CD4-positive, alpha-beta T cell treated with Interleukin-4 for 4 hours (primary cell): ENCODE measurements around the gene HUS1.

Experiments
- DNase-seq: peaks from one replicate; pipeline ENCODE4 v3.0.0-alpha.2; 2020

The HUS1 gene

DNA sequence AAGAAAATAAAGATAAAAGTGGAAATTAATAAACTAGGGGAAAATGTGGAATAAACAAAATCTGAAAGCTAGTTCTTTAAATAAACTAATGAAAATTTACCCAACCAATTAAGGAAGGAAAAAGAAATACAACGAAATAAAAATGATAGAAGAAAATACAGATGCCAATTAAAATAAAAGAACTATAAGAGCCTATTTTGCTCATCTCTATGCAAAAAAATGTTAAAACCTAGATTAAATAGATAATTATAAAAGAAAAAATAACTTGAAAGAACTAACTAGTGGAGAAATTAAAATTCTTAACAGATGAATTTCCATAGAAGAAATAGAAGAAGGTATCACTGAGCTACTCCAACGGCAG lies 63.8 kb downstream of the HUS1 start:
- no peak for DNase-seq

DNA sequence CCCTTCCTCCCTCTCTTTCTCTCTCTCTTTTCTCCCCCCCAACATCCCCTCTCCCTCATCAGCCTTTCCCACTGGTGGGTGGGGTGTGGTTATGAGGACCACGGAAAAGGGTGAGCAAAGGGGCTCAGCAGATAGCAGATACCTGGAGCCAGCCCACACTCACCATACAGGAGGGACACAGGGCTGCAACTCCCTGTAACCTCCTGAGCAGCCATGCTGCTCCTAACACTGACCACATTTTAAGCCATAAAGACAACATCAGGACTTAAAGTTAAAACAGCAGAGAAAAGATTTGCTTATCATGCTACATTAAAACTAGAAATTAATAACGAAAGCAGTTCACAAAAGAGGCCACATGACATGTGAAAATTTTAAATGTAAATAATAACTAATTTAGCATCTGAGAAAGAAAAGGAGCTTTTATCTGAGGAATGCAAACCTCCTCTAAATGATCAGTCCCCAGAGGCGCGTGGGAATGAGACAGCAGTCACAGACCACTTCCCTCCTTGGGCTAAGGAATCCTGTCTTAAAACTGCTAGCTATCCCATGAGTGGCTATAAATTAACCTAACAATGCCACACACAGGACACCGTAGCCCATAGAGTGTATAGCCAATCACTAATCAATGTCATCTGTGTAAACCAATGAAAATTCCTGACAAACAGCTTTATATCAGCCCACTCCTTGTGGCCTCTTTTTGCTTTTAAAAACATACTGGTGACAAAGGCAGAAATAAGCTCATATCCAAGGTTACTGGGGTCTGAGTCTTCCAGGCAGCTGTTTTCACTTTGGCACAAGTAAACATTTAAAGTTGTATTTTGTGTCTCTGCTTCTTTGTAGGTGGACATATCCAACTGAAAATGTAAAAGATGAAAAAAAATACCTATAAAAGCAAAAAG lies 64.4 kb downstream of the HUS1 start:
- DNase-seq: no peak
